ENCODE results near the gene PRRC2B.

Gene PRRC2B

DNA sequence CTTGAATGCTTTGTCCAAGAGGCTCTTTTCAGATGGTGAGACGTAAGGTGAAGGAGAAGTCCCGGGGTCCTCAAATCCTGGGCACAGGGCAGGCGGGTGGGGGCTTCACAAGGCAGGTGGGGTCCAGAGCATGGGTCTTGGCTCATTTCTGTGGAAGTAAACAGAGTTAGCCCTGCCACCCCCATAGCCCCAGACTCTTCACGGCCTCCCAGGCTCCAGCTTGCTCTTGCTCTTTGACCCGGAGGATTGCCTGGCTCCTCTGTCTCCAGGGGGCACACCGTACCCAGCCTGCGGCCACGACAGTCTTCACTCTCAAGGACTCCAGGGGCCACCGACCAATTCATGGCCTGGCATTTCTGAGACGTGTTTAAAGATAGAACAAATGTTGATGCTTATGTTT is 80.0 kb downstream of the PRRC2B start:
- DNase-seq: no peak

DNA sequence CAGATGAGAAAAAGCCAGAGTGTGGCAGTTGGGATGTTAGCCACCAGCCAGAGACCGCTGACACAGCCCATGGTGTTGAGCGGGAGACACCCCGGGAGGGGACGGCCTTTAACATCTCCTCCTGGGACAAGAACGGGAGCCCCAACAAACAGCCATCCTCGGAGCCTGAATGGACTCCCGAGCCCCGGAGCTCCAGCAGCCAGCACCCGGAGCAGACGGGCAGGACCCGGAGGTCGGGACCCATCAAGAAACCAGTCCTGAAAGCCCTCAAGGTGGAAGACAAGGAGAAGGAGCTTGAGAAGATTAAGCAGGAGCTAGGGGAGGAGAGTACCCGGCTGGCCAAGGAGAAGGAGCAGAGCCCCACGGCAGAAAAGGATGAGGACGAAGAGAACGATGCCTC is 80.8 kb downstream of the PRRC2B start:
- DNase-seq: no peak

DNA sequence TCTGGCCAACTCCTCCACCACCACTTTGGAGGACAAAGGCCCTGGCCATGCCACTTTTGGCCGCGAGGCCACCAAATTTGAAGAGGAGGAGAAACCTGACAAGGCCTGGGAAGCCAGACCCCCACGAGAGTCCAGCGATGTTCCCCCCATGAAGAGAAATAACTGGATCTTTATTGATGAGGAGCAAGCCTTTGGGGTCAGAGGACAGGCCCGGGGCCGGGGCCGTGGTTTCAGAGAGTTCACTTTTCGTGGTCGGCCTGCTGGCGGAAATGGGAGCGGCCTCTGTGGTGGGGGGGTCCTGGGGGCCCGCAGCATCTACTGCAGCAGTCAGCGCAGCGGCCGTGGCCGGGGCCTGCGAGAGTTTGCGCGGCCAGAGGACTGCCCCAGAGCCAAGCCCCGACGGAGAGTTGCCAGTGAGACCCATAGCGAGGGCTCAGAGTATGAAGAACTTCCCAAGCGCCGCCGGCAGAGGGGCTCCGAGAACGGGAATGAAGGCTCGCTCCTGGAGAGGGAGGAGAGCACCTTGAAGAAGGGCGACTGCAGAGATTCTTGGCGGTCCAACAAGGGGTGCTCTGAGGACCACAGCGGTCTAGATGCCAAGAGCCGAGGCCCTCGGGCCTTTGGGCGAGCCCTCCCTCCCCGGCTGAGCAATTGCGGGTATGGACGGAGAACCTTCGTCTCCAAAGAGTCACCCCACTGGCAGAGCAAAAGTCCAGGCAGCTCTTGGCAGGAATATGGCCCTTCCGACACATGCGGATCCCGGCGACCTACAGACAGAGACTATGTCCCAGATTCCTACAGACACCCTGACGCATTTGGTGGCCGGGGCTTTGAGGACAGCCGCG is 81.4 kb downstream of the PRRC2B start:
- DNase-seq: no peak

DNA sequence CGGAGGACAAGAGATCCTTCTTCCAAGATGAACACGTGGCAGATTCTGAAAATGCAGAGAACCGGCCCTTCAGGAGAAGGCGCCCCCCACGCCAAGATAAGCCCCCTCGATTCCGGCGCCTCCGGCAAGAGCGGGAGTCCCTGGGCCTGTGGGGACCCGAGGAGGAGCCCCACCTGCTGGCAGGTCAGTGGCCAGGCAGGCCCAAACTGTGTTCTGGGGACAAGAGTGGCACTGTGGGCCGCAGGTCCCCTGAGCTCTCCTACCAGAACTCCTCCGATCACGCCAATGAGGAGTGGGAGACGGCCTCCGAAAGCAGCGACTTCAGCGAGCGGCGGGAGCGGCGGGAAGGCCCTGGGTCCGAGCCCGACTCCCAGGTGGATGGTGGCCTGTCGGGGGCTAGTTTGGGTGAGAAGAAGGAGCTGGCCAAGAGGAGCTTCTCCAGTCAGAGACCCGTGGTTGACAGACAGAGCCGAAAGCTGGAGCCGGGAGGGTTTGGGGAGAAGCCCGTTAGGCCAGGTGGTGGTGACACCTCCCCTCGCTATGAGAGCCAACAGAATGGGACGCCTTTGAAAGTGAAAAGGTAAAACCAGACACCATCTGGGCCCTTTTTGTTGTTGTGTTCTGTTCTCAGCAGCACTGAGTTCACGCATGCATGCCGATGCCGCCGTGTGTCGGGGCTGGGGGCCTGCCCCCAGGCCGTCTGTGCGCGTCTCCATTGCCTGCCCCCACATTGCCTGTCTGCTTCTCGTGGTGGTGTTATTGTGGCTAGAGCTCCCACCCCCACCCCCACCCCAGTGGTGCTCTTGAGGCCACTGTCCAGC is 82.3 kb downstream of the PRRC2B start:
- no peak for DNase-seq

DNA sequence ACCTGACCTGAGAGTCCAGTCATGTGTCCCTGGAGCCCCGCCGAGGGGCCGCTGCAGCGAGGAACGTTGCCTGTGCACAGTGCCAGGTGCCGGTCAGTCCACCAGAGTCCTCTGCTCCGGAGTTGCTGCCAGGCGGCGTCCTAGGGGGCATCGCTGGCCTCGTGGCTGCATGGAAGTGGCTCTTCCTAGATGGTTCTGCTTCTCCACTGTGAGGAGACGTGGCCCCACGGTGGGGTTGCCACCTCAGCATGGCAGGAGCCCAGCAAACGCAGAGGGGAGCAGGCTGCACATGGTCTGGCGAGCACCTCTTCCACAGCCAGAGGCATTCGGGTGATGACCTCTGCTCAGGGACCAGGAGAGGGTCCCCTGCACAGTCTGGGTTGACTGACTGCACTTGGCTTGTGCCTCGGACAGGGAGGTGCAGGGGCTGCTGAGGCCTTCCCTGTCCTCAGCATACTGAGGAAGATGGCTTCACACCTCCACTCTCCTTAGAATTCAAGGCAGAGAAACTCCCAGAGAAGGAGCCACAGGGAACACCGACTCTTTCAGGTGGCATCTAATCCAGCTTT is 83.0 kb downstream of the PRRC2B start:
- DNase-seq: no peak

DNA sequence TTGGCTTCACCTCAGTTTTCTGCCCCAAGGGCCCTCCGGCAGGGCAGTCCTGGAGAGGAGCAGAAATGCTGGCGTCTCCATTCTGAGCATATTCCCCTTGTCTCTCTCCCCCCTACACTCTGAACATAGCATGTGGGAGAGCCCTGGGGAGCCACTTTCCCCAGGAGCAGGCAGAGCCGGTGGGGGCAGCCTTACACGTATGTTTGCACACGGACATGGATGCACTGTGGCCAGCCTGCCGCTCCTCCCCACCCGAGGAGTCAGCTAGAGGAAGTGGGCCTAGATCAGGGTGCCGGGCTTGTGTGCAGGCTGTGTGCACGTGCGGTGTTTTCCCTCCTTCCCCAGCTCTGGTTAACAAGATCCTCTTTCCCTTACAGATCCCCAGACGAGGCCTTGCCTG is 83.5 kb downstream of the PRRC2B start:
- no peak for DNase-seq

DNA sequence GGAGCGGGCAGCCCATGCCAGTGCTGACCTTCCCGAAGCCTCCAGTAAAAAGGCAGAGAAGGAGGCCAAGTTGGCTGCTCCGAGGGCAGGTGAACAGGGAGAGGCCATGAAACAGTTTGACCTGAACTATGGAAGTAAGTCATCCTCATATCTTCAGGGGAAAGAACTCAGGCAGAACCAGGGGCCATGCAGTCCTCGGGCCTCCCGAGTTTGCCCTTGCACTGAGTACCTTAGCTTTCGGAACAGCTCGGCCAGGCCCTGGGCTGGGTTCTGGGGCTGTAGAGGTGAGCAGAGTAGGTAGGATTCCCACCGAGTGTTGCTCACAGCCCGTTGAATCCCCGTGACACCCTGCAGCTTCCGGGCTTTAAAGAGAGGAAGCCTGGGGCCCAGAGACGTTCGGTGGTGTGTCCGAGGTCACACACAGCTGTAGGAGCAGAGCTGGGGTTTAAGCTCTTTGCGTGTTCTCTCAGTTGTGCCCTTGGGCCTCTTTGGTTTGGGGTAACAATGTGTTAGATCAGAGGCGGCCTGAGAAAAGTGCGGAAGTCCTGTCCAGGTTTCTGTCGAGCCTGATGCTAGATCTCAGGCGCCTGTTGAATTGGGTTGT is 84.0 kb downstream of the PRRC2B start:
- no peak for DNase-seq

DNA sequence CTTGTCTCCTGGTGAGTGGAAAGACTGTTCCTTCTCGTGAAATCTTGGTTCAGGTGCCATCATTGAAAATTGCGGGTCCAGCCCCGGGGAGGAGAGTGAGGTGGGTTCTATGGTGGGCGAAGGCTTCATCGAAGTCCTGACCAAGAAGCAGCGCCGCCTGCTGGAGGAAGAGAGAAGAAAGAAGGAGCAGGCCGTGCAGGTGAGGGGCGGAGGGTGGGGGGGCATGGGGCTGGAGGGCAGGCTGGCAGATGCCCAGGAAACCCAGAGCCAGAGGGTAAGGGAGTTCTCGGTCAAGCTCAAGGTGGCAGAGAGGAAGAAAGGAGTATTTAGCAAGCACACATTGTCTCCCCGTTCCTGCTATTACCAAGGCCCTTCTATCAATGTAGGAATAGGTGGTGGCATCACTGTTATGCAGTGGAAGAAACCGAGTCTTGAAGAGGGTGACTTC is 84.6 kb downstream of the PRRC2B start:
- DNase-seq: no peak

DNA sequence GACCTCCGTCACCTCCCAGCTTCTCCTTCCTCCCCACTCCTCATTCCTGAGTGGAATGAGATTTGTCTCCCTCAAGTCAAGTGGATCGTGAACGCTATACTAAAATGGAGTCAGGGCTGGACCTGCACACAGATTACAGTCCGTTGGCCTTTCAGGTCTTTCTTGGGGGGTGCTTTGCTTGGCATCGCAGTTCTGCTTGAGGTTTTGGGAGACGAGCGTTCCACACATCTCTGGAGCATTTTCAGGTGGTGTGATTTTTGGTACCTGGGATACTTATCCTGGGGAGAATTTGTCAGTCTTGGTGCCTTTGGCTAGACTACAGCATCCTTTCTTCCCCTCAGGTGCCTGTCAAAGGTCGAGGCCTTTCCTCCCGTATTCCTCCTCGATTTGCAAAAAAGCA is 85.0 kb downstream of the PRRC2B start:
- DNase-seq: no peak

DNA sequence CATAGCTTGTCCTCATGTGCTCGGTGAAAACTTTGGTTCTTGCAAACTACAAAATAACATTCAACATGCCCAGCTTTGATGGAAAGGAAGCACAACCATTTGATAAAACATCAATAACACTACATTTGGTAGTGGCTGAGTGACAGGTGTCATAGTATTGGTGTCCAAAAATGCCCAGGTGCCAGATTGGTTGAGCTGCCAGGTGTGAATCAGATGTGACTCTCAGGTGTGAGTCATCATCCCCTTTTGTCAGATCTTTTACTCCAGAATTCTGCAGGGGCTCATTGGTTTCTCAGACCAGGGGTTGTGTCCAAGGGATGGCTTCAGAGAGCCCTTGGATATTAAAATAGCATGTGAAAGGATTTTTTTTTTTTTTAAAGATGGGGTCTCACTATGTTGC is 86.4 kb downstream of the PRRC2B start:
- DNase-seq: no peak

DNA sequence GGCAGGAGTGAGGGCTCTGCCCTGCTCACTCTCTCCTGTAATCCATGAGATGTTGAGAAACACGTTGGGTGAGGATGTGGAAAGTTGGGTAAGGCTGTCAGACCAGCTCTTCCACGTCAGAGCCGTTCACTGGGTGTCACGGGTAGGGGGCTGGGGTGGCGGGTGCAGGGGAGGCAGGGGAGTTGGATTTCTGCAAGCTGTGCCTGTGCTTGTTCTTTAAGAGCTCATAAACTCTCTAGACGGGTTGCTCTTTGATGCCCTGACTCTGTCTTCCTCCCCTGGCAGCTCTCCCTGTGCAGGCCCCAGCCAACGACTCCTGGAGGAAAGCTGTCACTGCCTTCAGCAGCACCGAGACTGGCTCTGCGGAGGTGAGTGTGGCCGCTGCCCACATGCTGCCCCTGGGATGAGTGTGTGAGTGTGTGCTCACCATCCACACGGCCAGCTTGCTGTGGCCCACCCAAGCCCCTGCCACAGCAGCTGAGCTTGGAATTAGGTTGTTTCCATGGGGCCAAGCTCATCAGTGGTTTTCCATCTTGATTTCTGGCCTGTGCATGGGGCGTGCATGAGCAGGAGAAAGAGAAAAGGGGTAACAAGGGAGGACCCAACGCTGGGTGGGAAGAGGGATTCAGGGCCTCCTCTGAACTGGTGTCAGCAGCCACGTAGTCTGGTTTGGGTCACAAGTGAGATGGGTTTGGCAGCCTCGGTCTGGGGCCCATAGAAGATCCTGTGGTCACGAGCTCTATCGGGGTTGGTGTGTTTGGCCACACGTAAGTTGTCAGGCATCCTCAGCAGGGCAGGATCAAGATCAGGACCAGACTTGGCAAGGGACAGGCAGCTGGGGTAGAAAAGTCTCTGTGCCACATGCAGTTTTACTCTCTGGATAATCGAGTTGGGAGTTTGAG is 87.8 kb downstream of the PRRC2B start:
- DNase-seq: no peak

DNA sequence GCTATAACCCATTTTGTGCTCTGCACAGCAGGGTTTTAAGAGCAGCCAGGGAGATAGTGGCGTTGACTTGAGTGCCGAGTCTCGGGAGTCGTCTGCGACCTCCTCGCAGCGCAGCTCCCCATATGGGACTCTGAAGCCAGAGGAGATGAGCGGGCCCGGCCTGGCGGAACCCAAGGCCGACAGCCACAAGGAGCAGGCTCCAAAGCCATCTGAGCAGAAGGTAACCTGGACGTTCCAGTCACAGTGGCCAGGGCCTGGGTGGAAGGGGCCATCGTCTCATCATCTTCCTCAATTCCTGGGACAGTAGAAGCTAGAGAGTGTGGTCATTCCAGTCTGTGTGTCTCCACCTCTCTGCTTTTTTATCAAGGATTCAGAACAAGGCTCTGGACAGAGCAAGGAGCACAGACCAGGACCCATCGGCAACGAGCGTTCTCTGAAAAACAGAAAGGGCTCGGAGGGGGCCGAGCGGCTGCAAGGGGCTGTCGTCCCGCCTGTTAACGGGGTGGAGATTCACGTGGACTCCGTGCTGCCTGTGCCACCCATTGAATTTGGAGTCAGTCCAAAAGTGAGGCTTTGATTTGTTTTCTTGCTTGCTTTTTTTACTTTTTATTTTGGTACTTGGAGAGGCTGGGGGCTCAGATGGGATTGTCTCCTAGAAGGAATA is 88.6 kb downstream of the PRRC2B start:
- DNase-seq: no peak

DNA sequence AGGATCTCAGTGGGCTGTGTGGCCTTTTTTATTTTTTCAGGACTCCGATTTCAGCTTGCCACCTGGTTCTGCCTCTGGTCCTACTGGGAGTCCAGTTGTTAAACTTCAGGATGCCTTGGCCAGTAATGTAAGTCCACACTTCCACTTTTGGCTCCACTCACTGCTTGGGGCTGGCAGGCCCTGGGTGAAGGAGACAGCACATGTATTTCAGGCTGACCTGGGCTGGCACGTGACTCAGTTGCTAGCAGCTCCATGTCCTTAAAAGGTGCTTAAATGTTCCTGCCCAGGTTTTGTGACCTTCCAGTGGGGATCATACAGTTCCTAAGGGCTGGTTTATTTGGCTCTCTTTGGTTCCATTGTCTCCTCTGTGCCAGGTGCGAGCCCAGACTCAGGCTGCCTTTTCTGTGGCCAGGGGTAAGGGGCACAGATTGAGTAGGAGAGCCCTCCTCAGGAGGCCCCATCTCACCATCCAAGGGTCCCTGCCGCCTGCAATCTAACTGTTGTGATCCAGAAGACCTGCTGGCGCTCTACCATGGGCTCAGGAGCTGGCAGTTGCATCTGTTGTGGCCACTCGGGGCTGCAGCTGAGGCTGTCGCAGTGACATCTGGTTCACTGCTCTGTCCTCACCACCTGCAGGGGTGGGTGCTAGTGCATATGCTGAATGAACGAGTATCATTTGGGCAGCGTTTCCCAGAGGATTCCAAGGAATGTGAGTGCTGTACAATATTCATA is 89.6 kb downstream of the PRRC2B start:
- no peak for DNase-seq

DNA sequence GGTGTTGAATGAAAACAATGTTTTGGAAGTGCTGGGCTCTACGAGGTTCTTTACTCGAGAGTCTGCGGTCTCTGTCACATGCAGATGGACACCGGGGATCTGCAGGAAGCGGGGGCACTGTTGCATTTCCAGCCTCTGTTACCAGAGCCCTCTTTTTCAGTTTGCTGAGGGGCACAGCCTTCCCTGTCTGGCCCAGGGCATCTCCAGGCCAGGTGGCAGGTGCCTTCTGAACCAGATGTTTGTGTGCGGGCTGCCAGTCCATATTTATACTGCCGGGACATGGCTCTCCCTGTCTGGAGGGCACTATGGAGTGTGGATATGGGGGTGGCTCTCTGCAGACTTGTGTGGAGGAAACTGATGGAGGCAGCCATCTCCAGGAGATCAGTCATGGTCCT is 90.2 kb downstream of the PRRC2B start:
- DNase-seq: no peak

DNA sequence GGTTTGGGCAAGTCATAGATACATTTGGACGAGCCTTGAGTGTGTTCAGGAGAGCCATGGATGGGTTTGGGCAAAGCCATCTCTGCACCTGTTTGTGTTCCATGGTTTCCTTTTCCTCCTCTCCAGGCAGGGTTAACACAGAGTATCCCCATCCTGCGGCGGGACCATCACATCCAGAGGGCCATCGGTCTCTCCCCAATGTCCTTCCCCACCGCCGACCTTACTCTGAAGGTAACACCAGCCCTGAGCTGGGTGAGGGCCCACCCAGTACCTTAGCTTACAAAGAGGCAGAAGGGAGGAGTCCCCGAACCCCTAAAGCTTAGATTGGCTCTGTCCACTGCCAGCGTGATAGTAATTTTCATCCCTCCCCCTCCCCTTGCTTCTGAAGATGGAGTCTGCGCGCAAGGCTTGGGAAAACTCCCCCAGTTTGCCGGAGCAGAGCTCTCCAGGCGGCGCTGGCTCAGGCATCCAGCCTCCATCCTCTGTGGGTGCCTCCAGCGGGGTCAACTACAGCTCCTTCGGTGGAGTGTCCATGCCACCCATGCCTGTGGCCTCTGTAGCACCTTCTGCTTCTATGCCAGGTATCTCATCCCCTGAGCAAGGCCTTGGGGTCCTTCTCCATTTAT is 90.8 kb downstream of the PRRC2B start:
- no peak for DNase-seq

DNA sequence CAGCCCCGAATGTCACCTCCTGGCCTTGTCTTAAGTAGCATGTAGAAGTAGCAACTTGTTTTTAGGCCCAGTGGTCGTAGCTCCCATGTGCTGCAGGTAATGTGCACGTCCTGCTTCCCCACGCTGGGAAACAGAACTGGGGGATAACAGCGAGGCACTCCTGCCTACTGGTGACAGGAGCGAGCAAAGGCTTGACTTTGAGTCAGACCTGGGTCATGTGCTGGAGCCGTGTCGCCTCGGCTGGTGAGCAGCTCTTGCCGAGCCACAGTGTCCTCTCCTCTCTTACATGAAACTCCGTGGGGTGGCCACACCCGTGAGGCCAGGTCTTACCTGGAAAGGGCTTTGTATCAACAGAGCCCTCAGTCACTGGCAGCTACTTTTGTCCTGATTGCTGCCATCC is 91.3 kb downstream of the PRRC2B start:
- DNase-seq: no peak

DNA sequence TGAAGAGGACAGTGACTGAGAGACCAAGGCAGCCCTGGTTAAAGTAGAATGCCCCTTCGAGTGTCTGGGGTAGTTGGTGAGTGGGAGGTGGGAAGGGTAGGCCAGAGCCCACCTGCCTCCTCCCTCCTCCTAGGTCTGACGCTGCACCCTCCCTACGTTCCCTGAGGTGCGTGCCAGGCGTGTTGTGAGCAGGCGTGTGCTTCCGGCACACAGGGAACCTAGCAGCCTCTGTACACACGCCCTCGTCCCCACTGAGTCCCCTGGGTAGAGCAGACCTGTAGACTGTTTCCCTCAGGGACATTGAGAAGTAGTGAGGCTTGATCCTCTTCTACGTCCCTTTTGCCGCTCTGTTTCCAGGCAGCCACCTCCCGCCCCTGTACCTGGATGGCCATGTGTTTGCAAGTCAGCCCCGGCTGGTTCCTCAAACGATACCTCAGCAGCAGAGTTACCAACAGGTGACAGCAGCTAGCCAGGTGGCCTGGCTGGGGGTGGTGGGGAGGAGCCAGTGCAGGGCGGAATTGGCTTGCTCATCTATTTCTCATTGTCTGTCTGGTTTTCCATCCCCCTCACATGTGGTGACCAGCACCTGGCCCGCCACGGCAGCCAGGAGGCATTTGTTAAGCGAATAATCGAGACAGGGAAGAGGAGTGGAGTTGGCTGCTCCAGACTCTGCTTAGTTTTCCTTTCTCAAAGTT is 92.0 kb downstream of the PRRC2B start:
- no peak for DNase-seq

DNA sequence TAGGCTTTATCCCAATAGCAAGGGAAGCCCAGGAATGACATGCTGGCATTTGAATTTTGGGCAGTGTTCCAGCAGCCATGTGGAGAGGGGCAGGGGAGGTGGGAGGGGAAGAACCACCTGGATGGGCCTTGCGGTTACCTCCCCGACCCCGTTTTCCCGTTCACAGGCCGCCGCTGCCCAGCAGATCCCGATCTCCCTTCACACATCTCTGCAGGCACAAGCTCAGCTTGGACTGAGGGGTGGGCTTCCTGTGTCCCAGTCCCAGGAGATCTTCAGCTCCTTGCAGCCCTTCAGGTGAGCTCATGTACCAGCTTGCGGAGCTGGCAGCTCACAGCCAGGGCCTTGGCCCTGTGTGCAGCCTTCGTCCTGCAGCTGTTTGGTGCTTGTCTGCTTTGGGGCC is 93.1 kb downstream of the PRRC2B start:
- DNase-seq: no peak

DNA sequence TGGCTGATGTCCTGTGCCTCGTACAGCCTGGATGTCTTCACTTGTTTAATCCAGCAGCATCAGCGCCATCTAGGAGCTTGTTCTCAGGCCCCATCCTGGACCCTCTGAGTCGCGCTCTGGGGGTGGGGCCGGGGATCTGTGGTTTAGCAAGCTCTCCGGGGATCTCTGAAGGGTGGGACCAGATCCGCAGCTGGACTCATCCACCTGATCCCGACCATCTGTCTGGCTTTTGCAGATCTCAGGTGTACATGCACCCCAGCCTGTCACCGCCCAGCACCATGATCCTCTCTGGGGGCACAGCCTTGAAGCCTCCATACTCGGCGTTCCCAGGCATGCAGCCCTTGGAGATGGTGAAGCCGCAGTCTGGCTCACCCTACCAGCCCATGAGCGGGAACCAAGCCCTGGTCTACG is 93.7 kb downstream of the PRRC2B start:
- no peak for DNase-seq

DNA sequence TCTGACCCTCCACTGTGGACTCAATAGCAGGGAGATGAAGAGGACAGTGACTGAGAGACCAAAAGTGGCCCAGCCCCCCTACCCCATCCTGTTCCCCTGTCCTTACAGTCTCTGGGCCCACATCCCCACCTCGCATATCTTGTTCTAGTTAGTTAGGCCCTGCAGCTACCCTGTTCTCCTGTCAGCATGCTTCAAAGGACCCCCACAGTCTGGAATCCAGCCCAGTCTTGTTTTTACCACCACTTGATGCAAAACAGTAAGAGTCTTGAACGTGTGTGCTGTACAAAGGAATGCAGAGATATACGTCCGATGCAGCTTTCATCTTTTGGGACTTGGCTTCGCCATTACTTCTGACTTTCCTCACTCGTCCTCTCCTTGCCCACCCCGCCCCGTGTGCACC is 96.6 kb downstream of the PRRC2B start:
- no peak for DNase-seq
